Gastroesophageal sphincter (tissue), 3 donors: ENCODE measurements around the gene MMP7.

Experiments used
- CTCF ChIP-seq, 4 experiments: fragments of 200-600 bp in 2 of 4; fragments of 450-650 bp in 2 of 4; sonication (generic) in 1 of 4; IDR thresholded peaks; one replicate each; pipeline ENCODE4 v1.5.1; 2017 to 2019; ENCODE audit warnings: antibody characterized with exemption in 4 of 4, mild to moderate bottlenecking in 2 of 4, moderate library complexity in 2 of 4
- POLR2A ChIP-seq, 2 donors: fragments of 450-650 bp; IDR thresholded peaks; one replicate each; pipeline ENCODE4 v1.6.1; 2017; ENCODE audit warnings: antibody characterized with exemption in 2 of 2, mild to moderate bottlenecking in 2 of 2, moderate library complexity in 1 of 2
- POLR2AphosphoS5 ChIP-seq: sonication (generic); formaldehyde crosslinking; IDR thresholded peaks from one replicate; pipeline ENCODE4 v1.6.1; 2017; ENCODE audit warnings: antibody characterized with exemption

DNA sequence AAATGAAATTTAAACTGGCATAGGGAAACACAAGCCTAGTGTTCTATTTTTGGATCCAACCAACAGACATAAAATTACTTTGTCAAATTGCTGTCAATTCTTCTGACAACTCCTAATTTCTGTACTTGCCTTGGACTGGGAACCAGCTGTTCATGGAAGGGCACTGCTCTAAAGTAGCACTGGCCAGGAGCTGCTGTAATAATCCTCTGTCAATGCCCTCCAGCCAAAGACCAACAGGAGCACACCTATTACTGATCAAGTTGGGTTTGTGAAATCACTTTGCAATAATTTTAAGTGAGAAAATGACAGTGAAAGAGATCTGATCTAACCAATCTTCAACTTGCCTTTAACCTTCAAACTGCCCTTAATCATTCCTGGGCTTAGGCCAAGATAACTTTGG, 59.1 kb downstream of the MMP7 start:
- TF ChIP-seq POLR2A (IDR thresholded peaks at IDR 0.05) (no peak), CTCF (IDR thresholded peaks at IDR 0.05) (no peak), POLR2AphosphoS5 (no peak)
